ENCODE measurements around the gene TMEM30B.
"Not testable (repeated sequence)": the region's sequence is repeated elsewhere in the genome, so short reads cannot be mapped to it uniquely, and the experiment has no call there.

TMEM30B gene, protein sequence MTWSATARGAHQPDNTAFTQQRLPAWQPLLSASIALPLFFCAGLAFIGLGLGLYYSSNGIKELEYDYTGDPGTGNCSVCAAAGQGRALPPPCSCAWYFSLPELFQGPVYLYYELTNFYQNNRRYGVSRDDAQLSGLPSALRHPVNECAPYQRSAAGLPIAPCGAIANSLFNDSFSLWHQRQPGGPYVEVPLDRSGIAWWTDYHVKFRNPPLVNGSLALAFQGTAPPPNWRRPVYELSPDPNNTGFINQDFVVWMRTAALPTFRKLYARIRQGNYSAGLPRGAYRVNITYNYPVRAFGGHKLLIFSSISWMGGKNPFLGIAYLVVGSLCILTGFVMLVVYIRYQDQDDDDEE

DNA sequence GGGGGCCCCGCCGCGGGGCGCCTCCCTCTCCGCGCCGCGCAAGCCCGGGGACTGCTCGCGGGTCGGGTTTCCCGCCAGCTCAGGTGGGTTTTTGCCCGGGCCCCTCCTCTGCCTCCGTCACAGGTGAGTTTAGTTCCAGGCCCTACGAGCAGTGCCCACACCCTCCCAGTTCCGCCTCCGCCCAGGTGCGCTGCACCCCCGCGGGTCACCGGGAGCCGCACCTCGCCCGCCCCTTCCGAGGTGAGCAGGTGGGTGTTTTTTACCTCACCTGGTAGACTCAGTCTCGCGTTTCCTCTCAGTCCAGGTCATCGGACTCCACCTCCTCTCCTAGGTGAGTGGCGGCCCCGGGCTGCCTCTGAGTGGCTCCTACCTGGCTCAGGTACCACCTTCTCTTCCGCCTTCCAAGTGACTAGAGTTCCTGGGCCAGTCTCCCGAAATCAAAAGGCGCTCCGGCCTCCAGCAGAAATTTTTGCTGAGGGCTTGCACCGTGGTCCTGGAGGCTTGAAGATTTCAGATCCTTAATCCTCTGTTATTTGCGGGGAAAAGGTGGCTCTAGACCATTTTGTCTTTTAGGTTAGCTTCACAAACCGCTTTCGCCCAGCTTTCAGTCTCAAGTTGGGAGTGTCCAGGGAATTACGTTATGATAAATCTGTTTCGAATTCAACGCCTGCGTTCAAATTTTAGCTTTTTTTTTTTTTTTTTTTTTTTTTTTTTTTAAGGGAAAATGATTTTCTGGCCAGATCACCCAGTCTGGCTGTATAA is at the start of gene TMEM30B:
Gene TMEM30B (minus strand): TSS at position 153 of the 762 bp plus-strand sequence. CDS start 191 bp downstream, outside the sequence.
- Mint-ChIP-seq H3K4me3 (peak within 1 kb of the TSS; percentile 85), H3K4me1 (ENCODE audit: low read depth) (peaks cover 38% of the 10 kb centered on the region)

DNA sequence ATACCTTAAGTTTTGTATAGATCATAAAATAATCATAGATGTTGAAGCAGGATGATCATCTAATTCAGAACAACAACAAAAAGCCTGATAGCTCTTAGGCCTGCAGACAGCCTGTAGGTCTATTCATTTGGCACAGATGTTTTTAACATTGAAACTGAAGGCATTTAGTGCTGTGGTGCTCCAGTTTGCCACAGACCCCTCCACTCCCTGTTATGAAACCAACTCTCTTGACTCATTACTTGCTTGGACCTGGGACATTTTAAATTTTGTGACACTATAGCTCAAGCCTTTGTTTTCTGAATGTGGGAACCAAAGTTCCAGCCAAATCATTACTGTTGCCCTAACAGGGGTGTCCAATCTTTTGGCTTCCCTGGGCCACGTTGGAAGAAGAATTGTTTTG is 49.4 kb upstream of the TMEM30B start:
- Mint-ChIP-seq H3K9me3 (peaks cover 4% of the 10 kb centered on the region), H3K4me3 (peak overlapping the region; percentile 84), H3K36me3 (ENCODE audit: low read depth) (peaks cover 58% of the 10 kb centered on the region), H3K27ac (peak overlapping the region; percentile 96), H3K4me1 (ENCODE audit: low read depth) (peaks cover 93% of the 10 kb centered on the region), H3K27me3 (no peaks in the 10 kb centered on the region)

More for the DNA sequence above, at the start of gene TMEM30B:
- peak within 1 kb of the TSS; percentile 72 for H3K27ac Mint-ChIP-seq
- H3K27me3 Mint-ChIP-seq, result peaks cover 17% of the 10 kb centered on the region
- no peaks in the 10 kb centered on the region for H3K36me3 Mint-ChIP-seq (ENCODE audit: low read depth)
- H3K9me3 Mint-ChIP-seq, result no peaks in the 10 kb centered on the region

DNA sequence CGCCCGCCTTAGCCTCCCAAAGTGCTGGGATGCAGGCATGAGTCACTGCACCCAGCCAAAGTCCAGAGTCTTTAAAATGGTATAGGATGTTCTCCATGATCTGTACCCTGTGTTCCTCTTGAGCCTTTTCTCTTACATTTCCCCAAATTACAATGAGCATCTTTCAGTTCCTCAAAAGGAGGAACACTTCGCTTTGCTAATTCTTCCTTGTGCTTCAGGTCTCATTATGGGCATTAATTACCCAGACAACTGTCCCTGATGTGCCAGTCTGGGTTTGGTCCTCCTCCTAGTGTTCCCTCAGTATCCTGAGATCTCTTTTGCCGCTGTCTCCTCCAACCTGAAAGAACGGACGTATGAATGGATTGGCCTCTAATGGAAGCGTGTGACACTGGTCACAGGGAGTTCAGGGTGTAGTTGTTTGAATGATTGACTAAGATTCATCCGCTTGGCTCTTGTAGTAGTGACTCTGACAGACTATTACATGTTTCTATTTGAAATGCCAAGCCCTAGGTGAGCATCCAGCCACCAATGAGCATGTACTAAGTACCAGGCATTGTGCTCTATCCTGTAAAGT is 48.4 kb upstream of the TMEM30B start:
- peaks cover 93% of the 10 kb centered on the region for H3K4me1 Mint-ChIP-seq (ENCODE audit: low read depth)
- no peaks in the 10 kb centered on the region for H3K27me3 Mint-ChIP-seq
- H3K27ac Mint-ChIP-seq, result peak overlapping the region; percentile 96
- peak overlapping the region; percentile 84 for H3K4me3 Mint-ChIP-seq
- peaks cover 60% of the 10 kb centered on the region for H3K36me3 Mint-ChIP-seq (ENCODE audit: low read depth)
- peaks cover 4% of the 10 kb centered on the region for H3K9me3 Mint-ChIP-seq

DNA sequence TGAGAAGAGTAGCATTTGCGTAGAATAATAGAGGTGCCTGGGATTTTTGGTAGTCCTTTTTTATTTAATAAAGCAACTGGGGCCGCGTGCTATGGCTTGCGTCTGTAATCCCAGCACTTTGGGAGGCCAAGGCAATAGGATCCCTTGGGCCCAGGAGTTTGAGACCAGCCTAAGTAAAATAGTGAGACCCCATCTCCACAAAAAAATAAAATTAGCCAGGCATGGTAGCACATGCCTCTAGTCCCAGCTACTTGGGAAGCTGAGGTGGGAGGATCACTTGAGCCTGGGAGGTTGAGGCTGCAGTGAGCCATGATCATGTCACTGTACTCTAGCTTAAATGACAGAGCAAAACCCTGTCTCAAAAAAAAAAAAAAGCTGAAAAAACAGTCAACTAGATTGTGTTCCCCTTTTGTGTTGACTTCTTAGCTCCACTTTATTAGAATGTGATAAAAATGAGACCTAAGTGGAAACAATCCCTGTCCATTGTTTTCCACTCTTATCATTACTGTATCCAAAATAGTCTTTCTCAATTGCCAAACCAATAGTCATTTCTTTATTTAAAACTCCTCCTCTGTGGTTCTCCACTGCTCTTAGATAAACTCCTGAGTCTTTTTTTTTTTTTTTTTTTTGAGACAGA is 47.6 kb upstream of the TMEM30B start:
- Mint-ChIP-seq H3K4me1 (ENCODE audit: low read depth) (peaks cover 89% of the 10 kb centered on the region), H3K9me3 (peaks cover 4% of the 10 kb centered on the region), H3K36me3 (ENCODE audit: low read depth) (peaks cover 62% of the 10 kb centered on the region), H3K27ac (peak overlapping the region; percentile 96), H3K4me3 (peak overlapping the region; percentile 84), H3K27me3 (no peaks in the 10 kb centered on the region)

DNA sequence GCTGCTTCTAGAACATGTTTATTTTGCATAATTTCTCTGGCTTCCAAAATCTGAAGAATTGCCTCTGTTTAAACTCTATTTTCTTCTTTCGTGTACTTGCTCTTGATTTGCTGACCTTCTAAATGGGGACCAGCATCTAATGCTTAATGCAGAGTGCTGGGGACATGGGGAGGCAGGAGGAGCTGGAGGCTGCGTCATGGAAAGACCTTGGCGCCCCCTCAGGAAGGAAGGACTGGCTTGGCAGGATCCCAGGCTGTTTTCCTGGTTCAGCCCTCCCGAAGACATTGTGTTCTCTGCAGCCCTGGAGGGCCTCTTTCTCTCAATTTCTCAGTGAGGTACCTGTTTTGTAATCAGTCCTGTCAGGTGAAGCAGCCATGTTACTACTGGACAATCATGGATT is 45.7 kb upstream of the TMEM30B start:
- Mint-ChIP-seq H3K27ac (peak overlapping the region; percentile 98), H3K9me3 (peaks cover 4% of the 10 kb centered on the region), H3K27me3 (no peaks in the 10 kb centered on the region), H3K36me3 (ENCODE audit: low read depth) (peaks cover 72% of the 10 kb centered on the region), H3K4me1 (ENCODE audit: low read depth) (peaks cover 70% of the 10 kb centered on the region), H3K4me3 (peak overlapping the region; percentile 99)

DNA sequence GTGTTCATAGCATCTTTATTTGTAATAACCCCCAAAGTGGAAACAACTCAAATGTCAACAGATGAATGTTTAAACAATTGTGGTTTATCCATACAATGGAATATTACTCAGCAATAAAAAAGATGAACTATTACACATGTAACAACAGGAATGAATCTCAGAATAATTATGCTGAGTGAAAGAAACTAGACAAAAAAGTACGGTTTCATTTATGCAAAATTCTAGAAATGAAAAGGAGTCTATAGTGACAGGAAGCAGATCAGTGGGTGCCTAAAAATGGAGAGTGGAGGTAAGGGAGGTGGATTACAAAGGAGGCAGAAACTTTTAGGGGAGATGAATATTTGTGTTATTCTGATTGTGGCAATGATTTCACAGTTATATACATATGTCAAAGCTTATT is 45.0 kb upstream of the TMEM30B start:
- Mint-ChIP-seq H3K9me3 (peaks cover 4% of the 10 kb centered on the region), H3K4me1 (ENCODE audit: low read depth) (peaks cover 63% of the 10 kb centered on the region), H3K27ac (peak overlapping the region; percentile 98), H3K4me3 (peak overlapping the region; percentile 99), H3K27me3 (no peaks in the 10 kb centered on the region), H3K36me3 (ENCODE audit: low read depth) (peaks cover 72% of the 10 kb centered on the region)

DNA sequence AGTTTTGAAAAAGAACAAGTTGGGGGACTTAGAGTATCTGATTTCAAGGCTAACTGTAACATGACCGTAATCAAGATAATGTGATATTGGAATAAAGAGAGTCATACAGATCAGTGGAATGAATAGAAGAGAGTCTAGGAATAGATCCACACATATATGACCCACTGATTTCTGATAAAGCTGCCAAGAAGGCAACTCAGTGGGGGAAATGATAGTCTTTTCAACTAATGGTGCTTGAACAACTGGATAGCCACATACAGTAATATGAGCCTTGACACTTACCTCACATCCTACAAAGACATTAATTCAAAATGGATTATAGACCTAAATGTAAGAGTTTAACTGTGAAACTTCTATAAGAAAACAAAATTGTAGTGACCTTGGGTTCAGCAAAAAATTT is 44.0 kb upstream of the TMEM30B start:
- Mint-ChIP-seq H3K27ac (peak overlapping the region; percentile 98), H3K4me1 (ENCODE audit: low read depth) (peaks cover 62% of the 10 kb centered on the region), H3K27me3 (no peaks in the 10 kb centered on the region), H3K36me3 (ENCODE audit: low read depth) (peaks cover 66% of the 10 kb centered on the region), H3K4me3 (peak overlapping the region; percentile 99), H3K9me3 (peaks cover 4% of the 10 kb centered on the region)

DNA sequence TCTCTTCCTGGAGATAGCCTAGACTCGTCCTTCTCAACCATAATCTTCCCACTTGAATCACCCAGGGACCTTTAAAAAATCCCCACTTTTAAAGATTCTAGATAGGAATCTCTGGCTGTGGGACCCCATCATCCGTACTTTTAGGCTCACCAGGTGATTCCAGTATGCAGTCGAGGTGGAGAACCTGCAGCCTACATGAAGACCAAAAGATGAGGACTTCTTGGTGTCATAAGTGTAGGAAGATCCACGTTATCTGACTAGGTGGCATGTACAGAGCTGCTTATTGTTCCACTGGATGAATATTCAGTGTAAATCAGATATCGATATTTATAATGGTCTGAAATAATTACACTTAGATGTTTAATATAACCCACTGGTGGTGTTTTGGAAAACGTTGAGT is 42.8 kb upstream of the TMEM30B start:
- Mint-ChIP-seq H3K27me3 (no peaks in the 10 kb centered on the region), H3K36me3 (ENCODE audit: low read depth) (peaks cover 57% of the 10 kb centered on the region), H3K4me1 (ENCODE audit: low read depth) (peaks cover 50% of the 10 kb centered on the region), H3K4me3 (peak overlapping the region; percentile 99), H3K27ac (peak overlapping the region; percentile 93), H3K9me3 (peaks cover 4% of the 10 kb centered on the region)

DNA sequence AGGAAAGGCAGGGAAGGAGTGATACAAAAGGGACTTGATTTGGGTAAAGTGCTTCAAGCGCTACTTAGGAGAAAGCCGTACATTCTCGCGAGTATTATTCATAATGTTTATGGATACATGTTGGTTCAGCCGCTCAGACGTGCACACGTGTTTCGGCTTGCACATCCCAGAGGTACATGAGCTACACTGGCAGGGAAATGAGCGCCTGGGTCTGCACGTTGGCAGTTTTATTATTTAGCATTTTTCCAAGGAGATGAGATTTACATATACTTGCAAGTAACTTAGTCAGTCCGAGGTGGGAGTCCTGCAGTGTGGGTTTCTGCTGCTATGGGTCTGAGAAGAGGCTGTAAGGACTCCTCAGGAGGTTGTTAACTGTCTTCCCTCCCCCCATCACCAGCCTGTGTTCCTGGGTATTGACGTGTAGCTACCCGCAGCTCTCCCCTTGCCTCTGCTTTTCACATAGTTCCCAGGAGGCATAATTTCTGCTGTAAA is 41.7 kb upstream of the TMEM30B start:
- Mint-ChIP-seq H3K4me3 (peak overlapping the region; percentile 99), H3K4me1 (ENCODE audit: low read depth) (peaks cover 40% of the 10 kb centered on the region), H3K27me3 (no peaks in the 10 kb centered on the region), H3K9me3 (peaks cover 4% of the 10 kb centered on the region), H3K36me3 (ENCODE audit: low read depth) (peaks cover 51% of the 10 kb centered on the region), H3K27ac (peak overlapping the region; percentile 93)

DNA sequence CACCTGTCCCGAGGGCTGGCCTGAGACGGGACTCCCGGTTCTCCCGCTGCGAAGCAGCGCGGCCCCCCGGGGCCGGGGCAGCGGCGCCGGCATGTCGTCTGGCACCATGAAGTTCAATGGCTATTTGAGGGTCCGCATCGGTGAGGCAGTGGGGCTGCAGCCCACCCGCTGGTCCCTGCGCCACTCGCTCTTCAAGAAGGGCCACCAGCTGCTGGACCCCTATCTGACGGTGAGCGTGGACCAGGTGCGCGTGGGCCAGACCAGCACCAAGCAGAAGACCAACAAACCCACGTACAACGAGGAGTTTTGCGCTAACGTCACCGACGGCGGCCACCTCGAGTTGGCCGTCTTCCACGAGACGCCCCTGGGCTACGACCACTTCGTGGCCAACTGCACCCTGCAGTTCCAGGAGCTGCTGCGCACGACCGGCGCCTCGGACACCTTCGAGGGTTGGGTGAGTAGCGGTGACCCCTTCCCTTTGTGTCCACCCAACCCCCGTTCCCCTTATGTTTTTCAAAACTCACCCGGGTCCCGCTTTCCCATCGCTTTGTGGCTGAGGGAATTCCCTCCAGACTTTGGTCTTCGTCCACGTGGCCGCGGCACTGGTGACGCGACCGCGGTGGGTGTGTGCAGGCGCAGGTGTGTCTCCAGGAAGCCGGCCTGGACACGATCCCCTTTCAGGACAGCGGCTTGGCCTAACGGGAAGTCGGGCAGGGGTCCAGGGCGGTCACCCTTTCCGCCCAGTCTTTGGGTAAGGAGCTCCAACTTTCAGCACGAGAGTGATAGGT is 41.1 kb upstream of the TMEM30B start:
- Mint-ChIP-seq H3K27me3 (no peaks in the 10 kb centered on the region), H3K4me3 (peak overlapping the region; percentile 99), H3K4me1 (ENCODE audit: low read depth) (peaks cover 35% of the 10 kb centered on the region), H3K9me3 (peaks cover 4% of the 10 kb centered on the region), H3K36me3 (ENCODE audit: low read depth) (peaks cover 46% of the 10 kb centered on the region), H3K27ac (peak overlapping the region; percentile 93)

DNA sequence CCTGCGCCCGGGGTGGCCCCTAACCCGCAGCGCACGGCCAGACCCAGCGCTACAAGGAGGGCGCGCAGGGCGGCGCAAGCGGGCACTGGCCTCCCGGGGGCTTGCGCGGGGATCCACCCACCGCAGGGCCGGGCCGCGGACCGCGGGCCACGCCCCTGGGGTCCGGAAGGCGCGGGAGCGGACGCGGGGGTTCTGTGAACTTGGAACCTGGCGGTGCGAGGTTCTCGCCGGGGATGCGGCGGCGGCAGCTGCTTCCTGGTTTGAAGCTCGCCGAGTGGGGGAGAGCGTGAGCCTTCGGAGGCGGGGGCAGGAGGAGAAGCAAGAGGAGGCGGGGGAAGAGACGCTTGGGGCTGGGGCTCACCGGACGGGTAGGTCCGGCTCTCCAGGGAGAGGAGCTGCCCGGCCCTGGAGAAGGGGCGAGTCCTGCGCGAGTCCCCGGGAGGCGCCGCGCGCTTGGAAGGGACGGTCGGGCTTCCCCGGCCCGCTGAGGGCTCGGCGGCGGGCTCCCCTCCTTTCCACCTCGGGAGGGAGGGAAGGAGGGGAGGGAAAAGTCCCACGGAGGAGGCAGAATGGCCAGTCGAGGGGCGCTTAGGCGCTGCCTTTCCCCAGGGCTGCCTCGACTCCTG is 40.4 kb upstream of the TMEM30B start, which contains the start of gene PRKCH:
Gene PRKCH (plus strand): TSS at position 195 of the 626 bp plus-strand sequence. CDS start 523 bp downstream, outside the sequence.
- H3K27me3 Mint-ChIP-seq, result no peaks in the 10 kb centered on the region
- peaks cover 28% of the 10 kb centered on the region for H3K4me1 Mint-ChIP-seq (ENCODE audit: low read depth)
- peak within 1 kb of the TSS; percentile 93 for H3K27ac Mint-ChIP-seq
- peaks cover 39% of the 10 kb centered on the region for H3K36me3 Mint-ChIP-seq (ENCODE audit: low read depth)
- peak within 1 kb of the TSS; percentile 99 for H3K4me3 Mint-ChIP-seq
- peaks cover 4% of the 10 kb centered on the region for H3K9me3 Mint-ChIP-seq

DNA sequence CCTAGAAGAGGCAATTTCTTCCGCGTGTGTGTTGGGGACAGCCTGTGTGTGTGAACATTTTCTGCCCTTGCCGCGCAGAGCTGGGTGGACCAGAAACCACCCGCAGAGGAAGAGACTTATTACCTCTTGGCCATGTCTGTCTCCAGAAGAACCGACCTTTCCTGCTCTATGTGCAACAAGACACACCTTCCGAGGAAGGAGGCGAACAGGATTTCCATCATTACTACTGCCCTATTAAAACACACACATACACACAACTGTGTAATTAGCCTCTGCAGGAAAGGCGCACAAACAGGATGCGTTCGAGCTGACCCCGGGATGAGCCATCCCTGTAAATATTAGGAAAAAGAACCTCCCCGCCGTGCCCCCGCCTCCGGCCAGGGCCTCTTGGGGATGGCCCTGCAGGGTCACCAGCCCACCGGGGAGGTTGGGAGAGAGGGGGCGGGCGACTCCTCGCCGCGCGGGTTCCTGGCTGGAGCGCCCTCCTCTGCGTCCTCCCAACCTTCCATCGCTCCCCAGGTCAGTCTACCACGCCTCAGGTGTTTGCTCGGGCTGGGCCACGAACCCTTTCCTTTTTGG is 39.8 kb upstream of the TMEM30B start:
- Mint-ChIP-seq H3K27me3 (no peaks in the 10 kb centered on the region), H3K27ac (peak overlapping the region; percentile 50), H3K36me3 (ENCODE audit: low read depth) (peaks cover 33% of the 10 kb centered on the region), H3K4me3 (peak overlapping the region; percentile 72), H3K9me3 (no peaks in the 10 kb centered on the region), H3K4me1 (ENCODE audit: low read depth) (peaks cover 21% of the 10 kb centered on the region)

DNA sequence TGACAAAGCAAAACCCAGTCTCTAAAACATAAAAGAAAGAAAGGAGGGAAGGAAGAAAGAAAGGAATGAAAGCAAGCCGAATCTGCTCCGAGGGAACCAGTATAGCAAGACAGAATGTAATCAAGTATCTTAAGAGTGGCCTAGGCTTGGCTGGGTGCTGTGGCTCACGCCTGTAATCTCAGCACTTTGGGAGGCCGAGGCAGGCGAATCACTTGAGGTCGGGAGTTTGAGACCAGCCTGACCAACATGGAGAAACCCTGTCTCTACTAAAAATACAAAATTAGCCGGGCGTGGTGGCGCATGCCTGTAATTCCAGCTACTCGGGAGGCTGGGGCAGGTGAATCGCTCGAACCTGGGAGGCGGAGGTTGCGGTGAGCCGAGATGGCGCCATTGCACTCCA is 39.0 kb upstream of the TMEM30B start:
- H3K4me1 Mint-ChIP-seq (ENCODE audit: low read depth), result peaks cover 14% of the 10 kb centered on the region
- H3K27ac Mint-ChIP-seq, H3K27me3 Mint-ChIP-seq, H3K4me3 Mint-ChIP-seq, H3K9me3 Mint-ChIP-seq: not testable (repeated sequence)
- H3K36me3 Mint-ChIP-seq (ENCODE audit: low read depth), result peaks cover 26% of the 10 kb centered on the region

Data from stimulated activated naive CD8-positive, alpha-beta T cell treated with anti-CD3 and anti-CD28 coated beads, Interleukin-15, Interleukin-2, amounts not matched to agents 100 ng/mL and 50 ng/mL, for 24 hours (primary cell).